ENCODE data around the gene MRPL12.

MRPL12 gene

DNA sequence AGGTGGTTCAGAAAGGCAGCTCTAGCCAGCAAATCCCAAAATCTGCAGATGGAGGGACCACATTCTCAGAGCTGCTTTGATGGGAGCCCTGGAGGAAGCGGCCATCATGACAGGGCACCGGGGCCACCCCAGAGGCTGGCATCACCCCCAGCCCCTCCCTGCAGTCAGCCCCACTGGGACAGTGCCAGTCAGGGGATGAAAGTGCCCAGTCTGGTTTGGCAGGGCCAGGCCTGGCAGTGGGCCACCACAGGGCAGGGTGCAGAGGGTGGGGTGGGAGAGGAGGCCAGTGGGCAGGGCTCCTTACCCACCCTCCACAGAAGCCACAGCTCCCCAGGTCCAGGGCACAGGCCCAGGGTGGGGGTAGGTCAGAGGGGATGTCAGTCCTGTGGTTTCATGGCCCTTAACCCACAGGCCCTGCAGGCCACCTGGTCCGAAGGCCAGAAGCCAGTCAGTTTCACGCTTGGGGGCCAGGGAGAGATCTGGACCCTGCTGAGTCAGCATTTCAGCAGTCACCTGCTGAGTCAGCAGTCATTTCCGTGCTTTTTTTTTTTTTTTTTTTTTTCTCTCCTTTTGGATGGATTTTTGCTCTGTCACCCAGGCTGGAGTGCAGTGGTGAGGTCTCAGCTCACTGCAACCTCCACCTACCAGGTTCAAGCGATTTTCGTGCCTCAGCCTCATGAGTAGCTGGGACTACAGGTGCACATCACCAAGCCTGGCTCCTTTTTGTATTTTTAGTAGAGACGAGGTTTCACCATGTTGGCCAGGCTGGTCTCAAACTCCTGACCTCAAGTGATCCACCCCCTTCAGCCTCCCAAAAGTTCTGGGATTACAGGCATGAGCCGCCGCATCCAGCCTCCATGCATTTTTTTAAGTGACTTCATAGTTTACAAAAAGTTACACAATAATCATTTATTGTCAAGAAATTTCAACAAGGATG lies 19.3 kb downstream of the MRPL12 start:
- TF ChIP-seq FOXP2 (optimal IDR thresholded peaks at IDR 0.05; ENCODE audit: borderline replicate concordance, extremely low read depth, extremely low read length, insufficient read depth) (no peak), TAF1 (IDR thresholded peaks at IDR 0.05; ENCODE audit: borderline replicate concordance, insufficient read depth, low read length) (no peak)

DNA sequence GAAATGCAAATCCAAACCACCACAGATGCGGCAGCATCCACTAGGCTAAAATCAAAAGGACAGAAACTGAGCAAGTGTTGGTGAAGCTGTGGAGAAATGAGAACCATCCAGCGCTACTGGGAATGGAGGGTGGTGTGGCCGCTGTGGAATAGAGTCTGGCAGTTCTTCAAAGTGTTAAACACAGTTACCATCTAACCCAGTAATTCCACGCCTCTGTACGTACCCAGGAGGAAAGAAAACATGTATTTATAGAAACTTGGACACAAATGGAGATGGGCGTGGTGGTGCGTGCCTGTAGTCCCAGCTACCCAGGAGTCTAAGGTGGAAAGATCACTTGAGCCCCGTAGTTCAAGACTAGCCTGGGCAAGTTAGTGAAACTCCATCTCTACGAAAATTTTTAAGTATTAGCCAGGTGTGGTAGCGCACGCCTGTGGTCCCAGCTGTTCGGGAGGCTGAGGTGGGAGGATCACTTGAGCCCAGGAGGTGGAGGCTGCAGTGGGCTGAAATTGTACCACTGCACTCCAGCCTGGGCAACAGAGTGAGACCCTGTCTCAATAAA lies 20.6 kb downstream of the MRPL12 start:
- TF ChIP-seq FOXP2 (optimal IDR thresholded peaks at IDR 0.05; ENCODE audit: borderline replicate concordance, extremely low read depth, extremely low read length, insufficient read depth) (no peak), TAF1 (IDR thresholded peaks at IDR 0.05; ENCODE audit: borderline replicate concordance, insufficient read depth, low read length) (no peak), SIN3A (IDR thresholded peaks at IDR 0.05; ENCODE audit: borderline replicate concordance, insufficient read depth, low read length) (no peak; the same call in 1 of the 2 replicates), POLR2AphosphoS5 (IDR thresholded peaks at IDR 0.05; ENCODE audit: low read depth, low read length) (no peak)
- TF ChIP-seq, protein P1, sequence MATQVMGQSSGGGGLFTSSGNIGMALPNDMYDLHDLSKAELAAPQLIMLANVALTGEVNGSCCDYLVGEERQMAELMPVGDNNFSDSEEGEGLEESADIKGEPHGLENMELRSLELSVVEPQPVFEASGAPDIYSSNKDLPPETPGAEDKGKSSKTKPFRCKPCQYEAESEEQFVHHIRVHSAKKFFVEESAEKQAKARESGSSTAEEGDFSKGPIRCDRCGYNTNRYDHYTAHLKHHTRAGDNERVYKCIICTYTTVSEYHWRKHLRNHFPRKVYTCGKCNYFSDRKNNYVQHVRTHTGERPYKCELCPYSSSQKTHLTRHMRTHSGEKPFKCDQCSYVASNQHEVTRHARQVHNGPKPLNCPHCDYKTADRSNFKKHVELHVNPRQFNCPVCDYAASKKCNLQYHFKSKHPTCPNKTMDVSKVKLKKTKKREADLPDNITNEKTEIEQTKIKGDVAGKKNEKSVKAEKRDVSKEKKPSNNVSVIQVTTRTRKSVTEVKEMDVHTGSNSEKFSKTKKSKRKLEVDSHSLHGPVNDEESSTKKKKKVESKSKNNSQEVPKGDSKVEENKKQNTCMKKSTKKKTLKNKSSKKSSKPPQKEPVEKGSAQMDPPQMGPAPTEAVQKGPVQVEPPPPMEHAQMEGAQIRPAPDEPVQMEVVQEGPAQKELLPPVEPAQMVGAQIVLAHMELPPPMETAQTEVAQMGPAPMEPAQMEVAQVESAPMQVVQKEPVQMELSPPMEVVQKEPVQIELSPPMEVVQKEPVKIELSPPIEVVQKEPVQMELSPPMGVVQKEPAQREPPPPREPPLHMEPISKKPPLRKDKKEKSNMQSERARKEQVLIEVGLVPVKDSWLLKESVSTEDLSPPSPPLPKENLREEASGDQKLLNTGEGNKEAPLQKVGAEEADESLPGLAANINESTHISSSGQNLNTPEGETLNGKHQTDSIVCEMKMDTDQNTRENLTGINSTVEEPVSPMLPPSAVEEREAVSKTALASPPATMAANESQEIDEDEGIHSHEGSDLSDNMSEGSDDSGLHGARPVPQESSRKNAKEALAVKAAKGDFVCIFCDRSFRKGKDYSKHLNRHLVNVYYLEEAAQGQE (IDR thresholded peaks at IDR 0.05; ENCODE audit: insufficient read depth in 1 of 2, low read depth in 2 of 2, low read length in 2 of 2), result no peak

DNA sequence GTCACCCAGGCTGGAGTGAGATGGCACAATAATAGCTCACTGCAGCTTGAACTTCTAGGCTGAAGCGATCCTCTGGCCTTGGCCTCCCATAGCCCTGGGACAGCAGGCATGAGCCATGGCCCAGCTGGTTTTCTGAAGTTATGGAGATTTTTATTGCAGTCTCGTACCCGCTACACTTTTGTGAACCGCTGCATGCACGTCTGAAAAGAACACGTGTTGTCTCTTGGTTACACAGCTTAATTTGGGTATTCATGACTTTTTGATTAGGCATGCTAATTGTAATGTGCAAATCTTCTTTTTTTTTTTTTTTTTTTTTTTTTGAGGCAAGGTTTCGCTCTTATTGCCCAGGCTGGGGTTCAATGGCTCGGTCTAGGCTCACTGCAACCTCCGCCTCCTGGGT lies 22.3 kb downstream of the MRPL12 start:
- TF ChIP-seq SIN3A (IDR thresholded peaks at IDR 0.05; ENCODE audit: borderline replicate concordance, insufficient read depth, low read length) (no peak), FOXP2 (optimal IDR thresholded peaks at IDR 0.05; ENCODE audit: borderline replicate concordance, extremely low read depth, extremely low read length, insufficient read depth) (no peak), POLR2AphosphoS5 (IDR thresholded peaks at IDR 0.05; ENCODE audit: low read depth, low read length) (no peak), TAF1 (IDR thresholded peaks at IDR 0.05; ENCODE audit: borderline replicate concordance, insufficient read depth, low read length) (no peak)
- TF ChIP-seq, protein P1 (IDR thresholded peaks at IDR 0.05; ENCODE audit: insufficient read depth in 1 of 2, low read depth in 2 of 2, low read length in 2 of 2), result no peak

DNA sequence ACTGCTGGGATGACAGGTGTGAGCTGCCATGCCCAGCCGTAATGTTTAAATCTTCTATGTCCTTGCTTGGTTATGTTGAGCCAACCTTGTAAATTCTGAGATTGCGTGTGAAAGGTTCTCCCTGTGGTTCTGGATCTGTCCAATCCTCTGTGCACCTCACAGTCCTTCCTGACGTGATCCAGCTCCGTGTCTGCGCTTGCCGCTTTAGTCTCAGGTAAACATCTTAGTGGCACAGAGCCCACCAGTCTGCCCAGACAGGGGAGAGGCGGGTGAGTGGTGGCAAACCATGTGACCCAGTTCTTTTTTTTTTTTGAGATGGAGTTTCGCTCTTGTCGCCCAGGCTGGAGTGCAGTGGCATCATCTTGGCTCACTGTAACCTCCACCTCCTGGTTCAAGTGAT lies 22.8 kb downstream of the MRPL12 start:
- TF ChIP-seq FOXP2 (optimal IDR thresholded peaks at IDR 0.05; ENCODE audit: borderline replicate concordance, extremely low read depth, extremely low read length, insufficient read depth), result no peak
- TF ChIP-seq, protein P1 (IDR thresholded peaks at IDR 0.05; ENCODE audit: insufficient read depth in 1 of 2, low read depth in 2 of 2, low read length in 2 of 2), result no peak
- TF ChIP-seq TAF1 (IDR thresholded peaks at IDR 0.05; ENCODE audit: borderline replicate concordance, insufficient read depth, low read length), result no peak
- TF ChIP-seq POLR2AphosphoS5 (IDR thresholded peaks at IDR 0.05; ENCODE audit: low read depth, low read length), result no peak
- TF ChIP-seq SIN3A (IDR thresholded peaks at IDR 0.05; ENCODE audit: borderline replicate concordance, insufficient read depth, low read length), result no peak

DNA sequence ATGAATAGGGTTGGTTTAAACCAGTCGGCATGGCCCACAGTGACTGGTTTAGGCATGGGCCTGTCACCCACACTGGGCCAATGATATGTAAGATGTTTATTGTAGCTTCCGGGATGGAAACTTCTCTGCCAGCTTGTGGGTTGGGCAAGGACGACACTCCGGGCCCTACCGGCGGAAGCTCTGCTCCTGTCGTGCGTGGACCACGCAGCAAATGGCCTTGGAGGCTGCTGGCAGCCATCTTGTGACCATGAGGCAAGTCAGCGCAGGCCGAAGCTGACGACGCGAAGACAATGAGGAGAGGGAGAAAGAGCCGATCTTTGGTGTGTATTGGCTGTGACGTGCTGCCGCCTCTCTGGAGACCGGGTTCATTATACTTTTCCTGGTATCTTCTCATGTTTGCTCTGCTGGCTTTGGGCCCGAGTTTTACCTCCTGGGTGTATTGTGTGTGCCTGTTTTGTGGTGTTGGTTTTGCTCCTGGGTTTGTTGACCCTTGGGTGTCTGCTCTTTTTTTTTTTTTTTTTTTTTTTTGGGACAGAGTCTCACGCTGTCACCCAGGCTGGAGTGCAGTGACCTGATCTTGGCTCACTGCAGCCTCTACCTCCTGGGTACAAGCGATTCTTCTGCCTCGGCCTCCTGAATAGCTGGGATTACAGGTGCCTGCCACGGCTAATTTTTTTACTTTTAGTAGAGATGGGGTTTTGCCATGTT lies 24.3 kb downstream of the MRPL12 start:
- TF ChIP-seq, protein P1 (IDR thresholded peaks at IDR 0.05; ENCODE audit: insufficient read depth in 1 of 2, low read depth in 2 of 2, low read length in 2 of 2), result no peak
